SHP77 (cell line): ENCODE data around the gene STEEP1.
A peak's percentile ranks its signal among the peaks of the same experiment; 100 is the strongest.
"Not testable (repeated sequence)": the region's sequence is repeated elsewhere in the genome, so short reads cannot be mapped to it uniquely, and the experiment has no call there.

Experiments used
- DNase-seq, 2 experiments: peaks; one replicate each; lab custom pipeline; 2025; lab: John Stamatoyannopoulos, UW

Gene STEEP1

DNA sequence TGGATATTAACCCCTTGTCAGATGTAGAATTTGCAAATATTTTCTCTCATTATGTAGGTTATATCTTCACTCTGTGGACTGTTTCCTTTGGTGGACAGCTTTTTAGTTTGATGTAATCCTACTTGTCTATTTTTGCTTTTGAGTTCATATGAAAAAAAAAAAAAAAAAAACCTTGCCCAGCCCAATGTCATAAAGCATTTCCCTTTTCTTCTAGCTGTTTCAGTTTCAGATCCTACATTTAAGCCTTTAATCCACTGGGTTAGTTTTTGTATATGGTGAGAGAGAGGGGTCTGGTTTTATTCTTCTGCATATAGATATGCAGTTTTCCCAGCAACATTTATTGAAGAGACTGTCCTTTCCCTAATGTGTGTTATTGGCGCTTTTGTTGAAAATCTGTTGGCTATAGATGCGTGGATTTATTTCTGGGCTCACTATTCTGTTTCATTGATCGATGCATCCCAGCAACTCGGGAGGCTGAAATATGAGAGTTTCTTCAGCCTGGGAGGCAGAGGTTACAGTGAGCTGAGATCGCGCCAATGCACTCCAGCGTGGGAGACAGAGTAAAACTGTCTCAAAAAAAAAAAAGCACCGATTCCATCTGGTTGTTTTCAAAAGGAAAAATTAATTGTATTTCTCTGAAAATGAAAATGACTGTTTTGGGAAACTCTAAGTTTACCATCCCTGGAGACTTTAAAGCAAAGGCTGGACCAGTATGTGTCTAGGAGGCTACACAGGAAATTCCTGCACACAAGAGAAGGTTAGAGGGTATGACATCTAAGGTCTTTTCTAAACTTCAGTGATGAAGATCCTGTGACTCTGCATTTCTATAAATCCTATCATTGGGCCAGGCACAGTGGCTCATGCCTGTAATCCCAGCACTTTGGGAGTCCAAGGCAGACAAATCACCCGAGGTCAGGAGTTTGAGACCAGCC lies 35.6 kb downstream of the STEEP1 start:
- no peak for DNase-seq

DNA sequence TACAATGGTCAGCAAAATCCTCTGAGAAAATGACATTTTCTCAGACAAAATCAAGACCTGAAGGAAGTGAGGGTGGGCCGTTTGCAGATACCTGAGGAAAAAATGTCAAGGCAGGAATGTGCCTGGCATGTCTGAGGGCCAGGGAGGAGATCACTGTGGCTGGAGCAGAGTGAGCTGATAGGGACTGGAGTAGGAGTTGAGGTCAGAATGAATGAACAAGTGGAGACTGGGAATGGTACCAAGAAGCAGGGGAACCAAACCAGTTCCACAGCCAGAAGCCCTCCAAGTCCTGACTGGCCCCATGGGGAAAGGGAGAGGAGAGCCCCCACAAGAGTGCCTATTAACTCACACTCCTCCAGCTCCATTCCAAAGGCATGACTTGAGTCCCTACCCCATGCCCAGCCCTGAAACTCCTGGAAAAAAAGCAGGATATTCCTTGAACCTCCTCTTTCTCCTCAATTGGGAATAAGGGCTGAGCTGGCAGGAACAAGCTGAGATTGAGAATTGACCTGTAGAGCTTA lies 41.5 kb downstream of the STEEP1 start:
- DNase-seq: no peak

DNA sequence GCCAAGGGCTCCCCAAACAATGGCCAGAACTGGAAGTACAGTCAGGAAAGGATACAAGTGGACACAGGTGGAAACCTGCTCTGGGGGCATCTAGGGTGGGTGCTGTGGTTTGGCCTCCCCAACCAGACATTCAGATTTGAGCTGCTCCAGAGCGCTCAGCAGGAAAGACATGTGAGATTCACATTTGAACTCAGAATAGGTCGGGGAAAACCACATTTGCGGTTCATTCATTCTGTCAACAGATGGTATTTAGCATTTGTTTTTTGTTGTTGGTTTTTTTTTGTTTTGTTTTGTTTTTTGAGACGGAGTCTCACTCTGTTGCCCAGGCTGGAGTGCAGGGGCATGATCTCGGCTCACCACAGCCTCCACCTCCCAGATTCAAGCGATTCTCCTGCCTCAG lies 44.0 kb downstream of the STEEP1 start:
- no peak for DNase-seq

DNA sequence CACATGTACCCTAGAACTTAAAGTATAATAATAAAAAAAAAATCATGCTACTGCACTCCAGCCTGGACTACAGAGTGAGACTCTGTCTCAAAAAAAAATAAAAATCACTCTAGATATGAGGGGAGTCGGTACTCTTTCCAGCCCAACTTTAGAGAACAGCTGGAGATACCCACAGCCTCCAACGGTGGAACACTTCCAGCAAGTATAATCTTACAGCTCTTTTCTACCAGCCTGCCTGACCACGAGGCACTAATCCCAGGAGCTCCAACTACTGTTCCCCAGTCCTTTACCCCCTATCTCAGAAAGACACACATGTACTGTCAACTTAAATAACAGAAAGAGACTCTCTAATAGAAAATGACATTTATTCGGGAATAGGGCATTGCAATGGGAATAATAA lies 46.8 kb downstream of the STEEP1 start:
- DNase-seq: no peak

DNA sequence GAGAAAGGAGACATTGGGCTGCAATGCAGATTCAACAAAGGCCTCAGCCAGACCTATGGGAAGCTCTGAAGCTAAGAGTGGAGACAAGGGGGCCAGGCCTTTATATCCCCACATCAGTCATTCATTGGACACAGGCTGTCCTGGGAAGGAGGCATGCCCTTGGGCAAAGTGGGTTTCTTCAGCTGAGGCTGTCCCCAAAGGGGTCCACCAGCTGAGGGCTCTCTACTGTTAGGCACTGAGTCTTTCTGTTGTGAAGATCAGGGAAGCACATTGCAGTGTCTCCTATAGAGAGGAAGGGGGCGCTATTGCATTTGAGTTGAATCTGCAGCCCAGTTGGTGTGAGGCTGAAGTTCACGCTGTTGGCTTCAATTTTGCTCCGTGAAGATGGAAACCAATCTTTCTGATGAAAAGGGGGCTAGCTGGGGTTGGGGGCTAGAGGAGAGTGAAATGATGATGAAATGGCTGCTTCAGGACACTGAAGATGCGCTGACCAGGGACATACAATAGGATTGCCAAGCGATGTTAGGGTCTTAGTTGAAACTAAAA lies 49.0 kb downstream of the STEEP1 start:
- peak; percentile 32 to 43 for DNase-seq

DNA sequence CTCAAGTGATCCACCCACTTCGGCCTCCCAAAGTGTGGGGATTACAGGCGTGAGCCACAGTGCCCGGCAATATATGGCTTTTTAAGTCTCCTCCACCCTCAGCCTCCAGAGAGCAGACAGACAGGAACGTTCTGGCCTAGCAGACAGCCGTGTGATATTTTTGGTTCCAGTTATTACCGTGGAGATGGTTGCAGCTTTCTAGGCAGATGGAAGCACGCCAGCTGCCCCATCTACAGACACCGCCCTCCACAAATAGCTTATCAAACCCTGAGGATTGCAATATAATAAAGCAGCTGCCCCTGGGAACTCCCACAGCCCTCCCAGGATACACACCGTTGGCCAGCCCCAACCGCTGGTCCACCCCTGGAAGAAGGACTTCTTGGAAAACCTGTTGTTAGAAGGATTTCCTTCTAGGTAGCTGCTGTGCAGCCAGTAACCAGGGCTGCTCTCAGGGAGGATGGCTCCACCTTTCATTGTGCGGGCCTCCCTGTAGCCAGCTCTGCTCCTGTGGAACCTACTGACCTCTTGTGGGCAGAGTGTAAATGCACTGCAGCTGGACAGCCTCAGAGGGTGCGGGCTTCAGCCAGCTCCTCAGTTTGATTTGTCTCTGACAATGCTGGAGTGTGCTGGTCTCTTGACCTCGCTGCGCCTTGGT lies 52.9 kb downstream of the STEEP1 start:
- peak; percentile 10 to 73 for DNase-seq

DNA sequence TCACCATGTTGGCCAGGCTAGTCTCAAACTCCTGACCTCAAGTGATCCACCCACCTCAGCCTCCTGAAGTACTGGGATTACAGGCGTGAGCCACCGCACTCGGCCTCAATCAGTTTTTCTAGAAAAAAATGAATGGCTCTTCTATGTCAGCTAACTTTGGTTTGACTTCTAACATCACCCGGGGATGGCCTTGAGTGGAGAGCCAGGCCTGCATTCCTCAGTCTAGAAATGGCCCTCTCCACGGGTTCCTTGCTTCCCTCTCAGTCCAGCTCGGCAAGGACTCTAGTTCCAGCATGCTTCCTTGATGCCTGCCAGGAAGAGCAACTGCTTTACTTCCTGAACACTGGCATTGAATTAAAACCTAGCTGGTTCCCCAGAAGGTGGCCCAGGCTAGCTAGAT lies 58.0 kb downstream of the STEEP1 start:
- no peak for DNase-seq

DNA sequence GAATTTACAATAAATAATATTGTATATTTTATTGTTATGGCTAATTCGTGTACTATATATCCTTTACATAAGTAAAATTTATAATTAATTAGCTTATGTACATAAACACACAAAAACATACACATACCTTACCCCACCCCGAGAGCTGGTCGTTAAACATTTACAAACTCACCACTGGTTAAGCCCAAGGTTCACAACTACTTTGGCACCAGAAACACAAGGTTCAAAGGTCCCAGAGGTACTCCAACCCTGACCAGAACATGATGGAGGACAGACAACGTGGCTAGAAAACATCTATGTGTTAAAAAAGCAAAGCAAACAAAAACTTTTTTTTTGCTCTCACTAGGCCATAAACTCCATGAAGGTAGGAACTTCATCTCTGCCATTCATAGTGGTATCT lies 59.3 kb downstream of the STEEP1 start:
- DNase-seq: no peak

DNA sequence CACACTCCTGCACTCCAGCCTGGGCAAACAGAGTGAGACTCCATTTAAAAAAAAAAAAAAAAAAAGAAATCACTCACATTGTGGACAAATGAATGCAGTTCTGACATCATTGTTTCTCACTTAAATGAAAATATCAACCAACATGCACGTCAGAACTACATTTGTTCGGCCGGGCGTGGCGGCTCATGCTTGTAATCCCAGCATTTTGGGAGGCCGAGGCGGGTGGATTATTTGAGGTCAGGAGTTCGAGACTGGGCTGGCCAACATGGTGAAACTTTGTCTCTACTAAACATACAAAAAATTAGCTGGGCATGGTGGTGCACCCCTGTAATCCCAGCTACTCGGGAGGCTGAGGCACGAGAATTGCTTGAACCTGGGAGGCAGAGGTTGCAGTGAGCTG lies 60.1 kb downstream of the STEEP1 start:
- DNase-seq: not testable (repeated sequence)

DNA sequence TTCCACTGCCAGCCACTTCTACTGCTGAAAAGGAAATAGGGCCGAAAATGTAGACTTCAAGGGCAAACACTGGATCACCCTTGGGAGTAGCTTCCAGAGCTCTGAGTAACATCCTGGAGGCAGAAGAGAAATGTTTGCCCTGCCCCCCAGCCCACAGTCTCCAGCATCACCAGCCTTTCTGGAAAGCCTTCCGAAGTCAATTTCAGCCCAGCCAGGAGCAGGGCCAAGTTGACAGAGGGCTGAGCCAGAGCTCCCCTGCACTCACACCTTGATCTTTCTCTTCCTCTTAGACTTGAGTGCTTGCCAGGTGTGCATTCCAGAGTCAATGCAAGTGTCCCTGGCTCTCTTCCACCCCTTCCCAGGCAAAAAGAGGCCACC lies 61.7 kb downstream of the STEEP1 start:
- DNase-seq: no peak

DNA sequence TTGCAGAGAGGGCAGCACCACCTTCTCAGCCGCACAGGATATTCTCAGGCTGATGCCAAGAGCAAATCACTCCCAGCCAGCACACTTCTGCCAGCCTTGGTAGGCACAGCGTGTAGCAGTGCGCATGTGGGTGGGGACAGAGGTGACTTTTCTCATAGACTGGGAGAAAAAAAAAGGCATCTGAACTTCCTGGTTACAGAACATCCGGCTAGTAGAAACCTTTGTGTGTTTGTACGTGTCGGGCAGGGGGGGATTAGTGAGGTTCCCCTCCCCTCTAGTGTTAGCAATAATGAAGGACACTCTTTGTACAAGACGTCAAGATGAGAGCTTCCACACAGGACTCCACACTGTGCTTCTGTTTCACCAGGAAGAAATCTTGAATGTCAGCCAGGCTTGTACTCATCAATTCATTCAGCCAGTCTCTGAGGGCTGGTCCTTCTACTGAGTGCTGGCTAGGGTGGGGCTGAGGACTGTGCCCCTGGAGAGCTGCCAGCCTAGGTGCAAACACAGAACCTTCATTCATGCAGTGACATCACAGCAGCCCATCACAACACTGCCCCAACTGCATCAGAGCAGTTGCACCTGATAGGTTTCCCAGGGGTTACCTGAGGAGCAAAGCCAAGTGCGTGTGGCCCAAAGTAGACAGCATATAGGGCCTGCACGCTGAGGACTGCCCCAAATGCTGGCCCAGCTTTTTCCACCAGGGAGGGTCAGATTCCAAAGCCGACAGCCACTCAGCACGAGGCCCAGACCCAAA lies 62.3 kb downstream of the STEEP1 start:
- no peak for DNase-seq

DNA sequence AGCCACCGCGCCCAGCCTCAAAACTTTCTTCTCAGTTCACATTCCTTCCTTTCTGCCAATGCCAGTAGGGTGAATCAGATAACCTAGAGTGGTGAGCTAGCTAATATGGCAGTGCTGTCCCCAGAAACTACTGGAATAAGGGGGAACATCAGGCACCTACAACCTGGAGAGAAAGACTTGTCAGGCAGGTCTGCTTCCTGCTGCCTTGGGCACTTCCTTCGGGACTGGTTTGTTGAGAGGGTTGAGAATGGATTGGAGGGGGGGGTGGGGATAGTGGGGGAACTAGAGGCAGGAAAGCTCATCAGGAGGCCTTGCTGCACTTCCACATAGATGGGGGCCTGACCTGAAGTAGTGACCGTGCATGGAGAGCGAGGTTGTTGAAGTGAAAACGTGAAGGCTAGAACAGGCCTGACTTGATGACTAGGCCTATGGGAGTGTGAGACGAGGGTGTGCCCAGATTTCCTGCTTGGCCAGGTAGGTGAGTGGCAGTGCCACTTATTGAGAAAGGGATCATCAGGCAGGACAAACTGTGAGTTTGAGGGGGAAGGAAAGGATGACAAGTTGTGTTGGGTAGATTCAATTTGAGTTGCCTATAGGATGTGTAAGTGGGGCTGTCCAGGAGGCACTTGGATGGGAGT lies 63.6 kb downstream of the STEEP1 start:
- no peak for DNase-seq

DNA sequence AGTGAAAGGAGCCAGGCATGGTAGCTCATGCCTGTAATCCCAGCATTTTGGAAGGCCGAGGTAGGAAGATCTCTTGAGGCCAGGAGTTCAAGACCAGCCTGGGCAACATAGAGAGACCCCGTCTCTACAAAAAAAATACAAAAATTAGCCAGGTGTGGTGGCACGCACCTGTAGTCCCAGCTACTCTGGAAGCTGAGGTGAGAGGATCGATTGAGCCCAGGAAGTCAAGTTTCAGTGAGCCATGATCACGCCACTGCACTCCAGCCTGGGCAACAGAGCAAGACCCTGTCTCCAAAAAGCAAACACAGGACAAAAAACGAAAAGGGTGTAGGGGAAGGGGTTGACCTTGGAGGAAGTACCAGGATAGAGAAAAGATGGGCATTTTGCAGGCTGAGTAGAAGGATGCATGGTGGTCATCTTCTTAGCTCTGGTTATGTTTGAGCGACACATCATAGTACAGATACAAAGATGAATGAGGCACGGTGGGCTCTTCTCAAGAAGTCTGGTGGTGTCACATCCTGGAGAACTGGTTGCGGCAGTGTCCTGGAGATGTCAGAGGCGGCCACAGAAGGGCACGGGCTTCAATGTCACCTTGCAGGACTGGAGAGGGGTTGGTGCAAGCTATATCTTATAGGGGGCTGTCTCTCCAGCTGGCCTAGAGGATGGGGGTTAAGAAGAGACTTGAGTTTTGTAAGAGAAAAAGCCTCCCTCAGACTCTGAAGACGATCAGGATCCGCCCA lies 65.0 kb downstream of the STEEP1 start:
- no peak for DNase-seq

DNA sequence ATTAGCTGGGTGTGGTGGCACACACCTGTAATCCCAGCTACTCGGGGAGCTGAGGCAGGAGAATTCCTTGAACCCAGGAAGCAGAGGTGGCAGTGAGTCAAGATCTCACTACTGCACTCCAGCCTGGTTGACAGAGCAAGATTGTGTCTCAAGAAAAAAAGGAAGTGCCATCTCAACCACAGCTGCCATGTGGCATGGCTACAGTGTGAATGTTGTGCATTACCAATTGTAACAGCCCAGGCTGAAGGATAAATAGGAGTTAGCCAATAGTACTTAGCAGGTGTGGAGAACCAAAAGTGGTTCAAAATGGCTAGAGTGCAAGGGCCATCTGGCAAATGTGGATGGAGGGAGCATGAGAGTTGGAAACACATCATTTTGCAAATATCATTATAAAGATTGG lies 68.0 kb downstream of the STEEP1 start:
- no peak for DNase-seq

DNA sequence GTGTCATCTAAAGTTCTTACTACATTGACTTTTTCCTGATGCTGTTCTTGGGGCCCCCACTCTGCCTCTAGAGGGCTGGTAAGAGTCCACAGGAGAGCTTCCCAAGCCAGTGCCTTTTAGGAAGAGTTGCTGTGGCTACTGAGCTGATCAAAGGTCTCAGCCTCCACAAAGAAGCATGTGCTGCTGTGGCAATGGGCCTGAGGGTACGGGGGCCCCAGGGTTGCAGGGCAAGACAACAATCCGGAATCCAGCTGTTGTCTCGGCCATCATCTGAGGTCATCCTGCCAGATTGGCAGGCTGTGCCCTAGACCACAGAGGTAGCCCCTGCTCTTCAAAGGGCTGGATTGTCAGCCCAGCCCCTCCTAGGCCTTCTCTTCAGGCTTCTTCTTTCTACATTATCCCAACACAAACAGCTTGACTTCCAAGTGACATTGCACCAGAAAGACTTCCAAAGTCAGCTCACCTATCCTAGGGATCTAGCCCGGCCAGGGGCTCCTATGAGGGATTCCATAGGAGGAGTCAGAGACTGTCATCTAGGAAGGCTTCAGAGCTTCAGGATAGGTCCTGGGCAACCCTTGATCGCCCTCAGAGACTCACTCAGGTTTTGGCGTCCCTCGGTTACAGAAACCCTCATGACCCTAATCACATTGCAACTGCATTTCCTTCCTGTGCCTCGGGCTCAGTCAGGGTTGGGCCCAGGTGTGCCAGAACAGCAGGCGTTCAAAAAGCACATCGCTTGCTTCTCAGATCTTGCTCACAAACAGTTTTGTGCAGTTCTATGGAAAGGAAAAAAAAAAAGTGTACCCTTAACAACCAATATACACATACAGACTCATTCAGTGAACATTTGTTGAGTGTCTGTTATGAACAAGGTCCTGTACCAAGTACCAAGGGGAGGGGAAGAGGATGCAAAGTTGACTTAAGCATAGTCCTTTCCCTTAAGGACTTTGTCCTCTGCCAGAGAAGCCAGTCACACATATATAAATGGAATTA lies 69.2 kb downstream of the STEEP1 start:
- DNase-seq: no peak

DNA sequence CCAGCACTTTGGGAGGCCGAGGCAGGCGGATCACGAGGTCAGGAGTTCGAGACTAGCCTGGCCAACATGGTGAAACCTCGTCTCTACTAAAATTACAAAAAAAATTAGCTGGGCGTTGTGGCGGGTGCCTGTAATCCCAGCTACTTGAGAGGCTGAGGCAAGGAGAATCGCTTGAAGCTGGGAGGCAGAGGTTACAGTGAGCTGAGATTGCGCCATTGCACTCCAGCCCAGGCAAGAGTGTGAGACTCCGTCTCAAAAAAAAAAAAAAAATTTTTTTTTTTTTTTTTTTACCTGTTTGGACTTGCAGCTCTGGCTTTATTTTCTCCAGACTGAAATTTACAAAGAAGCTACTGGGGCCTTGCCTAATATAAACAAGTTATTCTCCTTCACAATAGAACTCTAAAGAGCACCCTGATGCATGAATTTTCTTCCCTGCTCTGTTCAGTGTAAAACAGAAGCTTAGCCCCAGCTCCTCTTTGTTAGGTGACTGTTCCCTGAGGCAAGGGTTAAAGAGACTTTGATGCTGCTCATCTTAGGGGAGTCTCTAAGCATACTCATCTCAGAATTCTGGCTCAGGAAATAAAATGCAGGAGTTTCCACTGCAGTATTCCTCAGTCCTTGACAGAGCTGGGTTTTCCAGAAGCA lies 71.2 kb downstream of the STEEP1 start:
- DNase-seq: not testable (repeated sequence)

DNA sequence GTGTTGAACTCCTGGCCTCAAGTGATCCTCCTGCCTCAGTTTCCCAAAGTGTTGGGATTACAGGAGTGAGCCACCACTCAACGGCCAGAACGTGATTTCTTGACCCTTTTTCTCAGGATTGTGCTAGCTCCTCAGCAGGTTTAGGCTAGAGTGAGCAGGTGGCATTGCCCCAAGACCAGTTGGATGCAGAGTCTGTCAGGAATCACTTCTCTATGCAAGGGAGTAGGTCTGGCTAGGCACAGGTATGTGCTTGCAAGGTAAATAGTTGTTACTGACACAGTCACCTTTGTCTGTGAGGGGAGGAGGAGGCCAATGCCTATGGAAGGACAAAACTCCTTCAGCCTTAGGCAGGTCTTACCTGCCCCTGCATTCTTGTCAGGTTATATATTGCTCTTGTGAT lies 72.7 kb downstream of the STEEP1 start:
- DNase-seq: no peak

DNA sequence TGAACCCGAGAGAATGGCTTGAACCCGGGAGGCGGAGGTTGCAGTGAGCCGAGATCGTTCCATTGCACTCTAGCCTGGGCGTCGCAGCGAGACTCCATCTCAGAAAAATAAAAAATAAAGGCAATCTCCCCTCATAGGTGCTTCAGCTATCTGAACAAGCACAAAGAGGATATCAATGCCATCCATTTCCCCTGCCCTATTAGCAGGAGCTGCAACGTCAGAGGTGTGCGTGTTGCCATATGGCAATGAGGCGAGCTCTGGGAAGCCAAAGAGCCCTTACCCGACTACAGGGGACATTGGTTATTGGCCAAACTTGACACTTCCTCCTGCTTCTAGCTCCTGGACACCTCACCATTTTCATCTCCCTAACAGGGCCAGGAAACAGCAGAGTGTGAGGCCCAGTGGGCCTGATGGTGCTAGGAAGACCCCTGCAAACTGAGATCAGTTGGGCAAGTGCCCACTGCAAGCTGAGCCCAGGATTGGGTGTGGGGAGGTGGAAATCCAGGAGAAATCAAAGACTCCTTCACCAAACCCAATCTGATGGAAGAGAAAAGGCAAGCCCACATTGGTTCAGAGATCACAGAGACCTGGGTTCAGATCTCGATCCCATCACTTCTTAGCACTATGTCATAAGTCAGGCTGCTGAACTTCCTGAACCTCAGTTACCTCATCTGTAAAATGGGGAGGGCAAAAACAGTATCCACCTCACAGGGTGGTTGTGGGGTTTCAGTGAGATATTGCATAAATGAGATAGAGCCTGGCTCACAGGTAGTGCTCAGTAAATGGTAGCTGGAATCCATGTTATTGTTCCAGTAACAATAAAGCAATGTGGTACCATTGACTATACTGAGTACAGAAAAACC lies 75.8 kb downstream of the STEEP1 start:
- no peak for DNase-seq
